Urothelium cell line (cell line): ENCODE data around the gene CFD.
"Not testable (repeated sequence)": the region's sequence is repeated elsewhere in the genome, so short reads cannot be mapped to it uniquely, and the experiment has no call there.

ENCODE experiments used
- DNase-seq: peaks from one replicate; pipeline ENCODE4 v3.0.0; 2011; ENCODE audit warnings: low spot score, mixed read lengths
- FAIRE-seq: peaks from 2 replicates; lab custom pipeline; 2011; peaks lifted over from hg19 to GRCh38; lab: Jason Lieb, UNC

CFD gene

DNA sequence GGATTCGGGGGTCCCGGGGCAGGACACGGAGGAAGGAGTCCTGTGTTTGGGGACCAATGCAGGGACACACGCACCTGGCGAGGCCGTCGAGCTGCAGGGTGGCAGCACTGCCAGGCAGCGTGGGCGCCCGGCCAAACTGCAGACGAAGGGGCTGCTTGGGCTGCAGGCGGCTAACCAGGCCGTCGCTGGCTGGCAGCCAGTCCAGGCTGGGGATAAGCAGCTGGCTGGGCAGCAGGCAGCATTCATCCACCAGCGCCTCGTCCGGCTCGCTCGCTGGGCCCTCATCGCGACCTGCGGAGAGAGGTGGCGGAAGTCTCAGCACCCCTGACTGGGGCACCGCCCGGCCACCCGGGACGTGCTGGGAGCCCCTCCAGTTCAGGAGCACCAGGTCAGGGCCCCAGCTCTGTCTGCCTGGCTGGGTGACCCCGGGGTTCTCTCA lies 11.5 kb downstream of the CFD start:
- FAIRE-seq: no peak
- no peak for DNase-seq

DNA sequence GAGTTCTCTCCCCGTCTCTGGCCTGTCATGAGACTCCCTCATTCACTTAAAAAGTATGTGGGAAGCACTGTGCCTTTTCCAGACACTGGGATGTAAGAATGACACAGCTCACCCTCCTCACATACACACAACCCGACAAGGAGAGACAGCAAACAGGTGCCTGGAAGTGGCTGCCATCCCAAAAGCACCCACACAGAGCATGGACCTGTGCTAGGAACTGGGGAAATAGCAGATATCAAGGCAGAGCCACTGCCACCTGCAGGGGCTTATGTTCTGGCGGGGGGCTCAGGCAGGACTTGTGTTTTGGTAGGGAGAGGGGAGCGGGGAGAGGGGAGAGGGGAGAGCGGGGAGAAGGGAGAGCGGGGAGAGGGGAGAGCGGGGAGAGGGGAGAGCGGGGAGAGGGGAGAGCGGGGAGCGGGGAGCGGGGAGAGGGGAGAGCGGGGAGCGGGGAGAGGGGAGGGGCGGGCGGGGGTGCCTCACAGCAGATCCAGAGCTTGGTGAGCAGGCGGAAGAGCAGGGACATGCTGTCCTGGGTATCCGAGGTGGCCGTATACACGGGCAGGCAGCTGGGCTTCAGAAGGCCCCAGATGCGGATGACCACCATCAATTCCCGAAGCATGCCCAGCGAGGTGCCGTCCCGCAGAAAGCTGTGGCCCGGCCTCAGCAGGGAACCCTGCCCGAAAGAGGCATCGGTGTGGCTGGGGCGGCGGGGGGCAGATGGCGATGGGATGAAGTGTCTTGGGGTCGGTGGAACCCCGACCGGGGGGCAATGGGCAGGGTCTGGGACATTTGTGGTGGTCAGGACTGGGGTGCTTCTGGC lies 12.2 kb downstream of the CFD start:
- DNase-seq (peak; percentile 62), FAIRE-seq (no peak)

DNA sequence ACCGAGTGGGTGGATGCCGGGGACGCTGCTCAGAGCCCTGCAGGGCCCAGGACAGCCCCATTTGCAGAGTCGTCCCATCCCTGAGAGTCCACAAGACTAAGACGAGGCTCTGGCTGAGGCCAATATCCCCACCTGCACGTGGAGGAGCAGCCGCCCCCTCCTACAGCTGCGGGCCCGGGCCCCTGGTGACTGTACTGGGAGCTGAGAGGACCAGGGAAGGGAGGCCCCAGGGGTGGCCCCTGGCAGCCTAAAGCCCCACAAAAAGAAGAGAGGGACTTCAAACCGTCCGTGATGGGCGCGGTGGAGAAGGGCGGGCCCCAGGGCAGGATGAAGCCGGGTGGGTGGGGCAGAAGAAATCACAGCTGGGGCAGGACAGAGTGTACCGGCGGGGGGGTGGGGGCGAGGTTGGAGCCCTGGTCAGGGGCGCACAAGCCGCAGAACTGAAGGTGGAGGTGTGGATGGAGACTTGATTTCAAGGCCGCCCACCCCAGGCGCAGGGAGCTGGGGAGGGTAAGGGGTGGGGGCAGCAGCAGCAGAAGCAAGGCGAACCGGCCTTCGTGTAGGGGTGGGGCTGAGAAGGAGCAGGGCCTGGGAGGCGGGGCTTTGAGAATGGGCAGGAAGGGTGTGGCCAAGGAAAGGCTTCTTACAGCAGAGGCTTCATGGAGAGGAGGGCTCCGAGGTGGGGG lies 12.9 kb downstream of the CFD start:
- DNase-seq (peak; percentile 59), FAIRE-seq (no peak)

DNA sequence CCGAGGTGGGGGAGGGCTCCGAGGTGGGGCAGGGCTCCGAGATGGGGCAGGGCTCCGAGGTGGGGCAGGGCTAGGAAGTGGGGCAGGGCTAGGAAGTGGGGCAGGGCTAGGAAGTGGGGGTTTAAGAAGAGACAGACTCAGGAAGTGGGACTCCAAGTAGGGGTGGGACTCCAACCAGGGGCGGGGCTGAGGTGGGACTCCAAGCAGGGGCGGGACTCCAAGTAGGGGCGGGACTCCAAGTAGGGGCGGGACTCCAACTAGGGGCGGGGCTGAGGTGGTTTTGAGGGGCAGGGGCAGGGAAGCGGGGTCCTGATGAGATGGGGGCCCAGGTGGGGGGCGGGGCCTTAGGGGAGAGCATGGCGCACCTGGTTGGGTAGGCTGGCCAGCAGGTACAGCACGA lies 13.6 kb downstream of the CFD start:
- no peak for FAIRE-seq
- DNase-seq: no peak

DNA sequence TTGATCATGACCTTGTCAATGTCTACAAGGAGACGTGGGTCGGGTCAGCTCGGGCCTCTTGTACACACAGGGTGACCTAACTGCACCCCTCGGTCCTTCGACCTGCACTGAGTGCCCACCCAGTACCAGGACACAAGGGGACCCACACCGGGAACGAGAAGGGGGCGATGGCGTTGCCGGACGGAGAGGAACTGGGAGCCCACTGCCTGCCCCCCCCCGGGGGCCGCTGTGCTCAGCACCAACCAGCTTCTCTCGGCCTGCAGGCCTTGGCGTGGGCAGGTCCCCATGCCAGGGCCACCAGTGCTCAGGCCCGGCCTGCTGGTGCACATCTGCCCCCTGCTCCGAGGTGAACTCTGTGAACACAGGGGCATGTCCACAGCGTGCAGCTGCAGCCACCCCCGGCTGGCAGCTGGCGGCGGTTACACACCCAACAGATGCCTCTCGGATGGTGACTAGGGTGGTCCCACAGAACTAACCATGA lies 14.1 kb downstream of the CFD start:
- no peak for DNase-seq
- no peak for FAIRE-seq

DNA sequence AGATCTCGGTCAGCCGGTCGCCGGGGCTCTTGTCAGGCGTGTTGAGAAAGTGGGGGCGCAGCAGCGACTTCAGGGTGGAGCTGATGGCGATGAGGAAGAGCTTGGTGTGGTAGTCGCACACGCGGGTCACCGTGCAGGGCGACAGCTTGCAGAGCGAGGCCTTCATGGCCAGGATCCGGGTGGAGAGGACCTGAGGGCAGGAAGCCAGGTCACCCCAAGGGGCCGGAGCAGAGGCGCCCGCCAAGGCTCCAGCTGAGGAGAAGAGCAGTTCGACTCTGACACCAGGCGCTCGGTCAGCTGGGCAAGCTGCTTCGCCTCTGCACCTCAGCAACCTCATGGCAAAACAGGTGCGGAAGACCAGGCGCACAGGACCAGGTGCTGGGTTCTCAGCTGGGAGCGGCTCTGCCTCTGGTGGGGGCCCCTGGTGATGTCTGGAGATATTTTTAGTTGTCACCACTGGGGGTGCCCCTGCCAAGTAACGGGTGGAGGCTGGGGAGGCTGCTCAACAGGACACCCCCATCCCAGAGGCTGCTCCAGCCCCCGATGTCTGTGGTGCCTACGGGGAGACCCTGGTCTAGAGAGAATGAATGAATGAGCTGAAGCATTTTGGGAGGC lies 15.9 kb downstream of the CFD start:
- DNase-seq (no peak), FAIRE-seq (no peak)

DNA sequence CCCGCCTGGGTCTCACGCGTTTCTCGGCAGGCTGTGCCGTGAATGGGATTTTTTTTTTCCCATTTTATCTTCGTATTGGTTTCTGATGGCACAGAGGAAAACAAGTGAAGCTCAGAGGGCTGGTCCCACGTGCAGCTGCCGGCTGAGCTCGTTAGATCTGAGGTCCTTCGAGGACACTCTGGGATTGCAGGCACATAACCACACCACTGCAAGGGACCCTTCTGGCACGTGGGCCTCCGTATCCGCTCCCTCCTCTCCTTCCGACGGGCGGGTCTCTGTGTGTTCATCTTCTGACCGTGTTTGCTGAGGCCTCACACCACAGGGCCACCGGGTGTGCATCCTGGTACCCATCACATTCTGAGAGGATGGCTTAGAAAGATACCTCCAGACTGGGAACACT lies 16.6 kb downstream of the CFD start:
- FAIRE-seq (no peak), DNase-seq (no peak)

DNA sequence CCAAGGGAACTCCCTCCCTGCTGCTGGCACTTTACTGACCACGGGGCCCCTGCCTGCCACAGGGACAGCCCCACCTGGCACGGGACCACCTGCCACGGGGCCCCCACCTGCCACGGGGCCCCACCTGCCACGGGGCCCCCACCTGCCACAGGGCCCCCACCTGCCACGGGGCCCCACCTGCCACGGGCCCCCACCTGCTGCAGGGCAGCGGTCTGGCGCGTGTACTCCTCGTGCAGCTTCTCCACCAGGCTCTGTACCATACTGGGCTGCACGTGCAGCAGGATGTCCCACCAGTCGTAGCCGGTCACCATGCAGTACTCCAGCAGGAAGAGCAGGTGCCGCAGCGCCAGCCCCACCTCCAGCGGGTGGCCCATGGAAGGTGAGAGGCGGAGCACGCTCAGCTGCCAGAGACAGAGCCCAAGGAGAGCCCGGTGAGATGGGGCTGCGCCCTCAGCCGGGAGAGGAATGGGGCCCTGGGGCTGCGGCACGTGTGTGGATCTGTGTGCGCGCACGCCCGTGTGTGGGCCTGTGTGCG lies 17.4 kb downstream of the CFD start:
- FAIRE-seq (no peak), DNase-seq (no peak)

DNA sequence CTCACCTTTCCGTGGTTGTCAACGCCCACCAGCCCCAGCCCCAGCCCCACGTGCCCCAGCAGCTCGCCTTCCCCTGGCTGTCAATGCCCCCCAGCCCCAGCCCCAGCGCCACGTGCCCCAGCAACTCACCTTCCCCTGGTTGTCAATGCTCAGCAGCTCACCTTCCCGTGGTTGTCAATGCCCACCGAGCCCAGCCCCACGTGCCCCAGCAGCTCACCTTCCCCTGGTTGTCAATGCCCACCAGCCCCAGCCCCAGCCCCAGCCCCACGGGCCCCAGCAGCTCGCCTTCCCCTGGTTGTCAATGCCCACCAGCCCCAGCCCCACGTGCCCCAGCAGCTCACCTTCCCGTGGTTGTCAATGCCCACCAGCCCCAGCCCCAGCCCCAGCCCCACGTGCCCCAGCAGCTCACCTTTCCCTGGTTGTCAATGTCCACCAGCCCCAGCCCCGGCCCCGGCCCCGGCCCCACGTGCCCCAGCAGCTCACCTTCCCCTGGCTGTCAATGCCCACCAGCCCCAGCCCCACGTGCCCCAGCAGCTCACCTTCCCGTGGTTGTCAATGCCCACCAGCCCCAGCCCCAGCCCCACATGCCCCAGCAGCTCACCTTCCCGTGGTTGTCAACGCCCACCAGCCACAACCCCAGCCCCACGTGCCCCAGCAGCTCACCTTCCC lies 18.7 kb downstream of the CFD start:
- not testable (repeated sequence) for DNase-seq
- peak; percentile 93 for FAIRE-seq

DNA sequence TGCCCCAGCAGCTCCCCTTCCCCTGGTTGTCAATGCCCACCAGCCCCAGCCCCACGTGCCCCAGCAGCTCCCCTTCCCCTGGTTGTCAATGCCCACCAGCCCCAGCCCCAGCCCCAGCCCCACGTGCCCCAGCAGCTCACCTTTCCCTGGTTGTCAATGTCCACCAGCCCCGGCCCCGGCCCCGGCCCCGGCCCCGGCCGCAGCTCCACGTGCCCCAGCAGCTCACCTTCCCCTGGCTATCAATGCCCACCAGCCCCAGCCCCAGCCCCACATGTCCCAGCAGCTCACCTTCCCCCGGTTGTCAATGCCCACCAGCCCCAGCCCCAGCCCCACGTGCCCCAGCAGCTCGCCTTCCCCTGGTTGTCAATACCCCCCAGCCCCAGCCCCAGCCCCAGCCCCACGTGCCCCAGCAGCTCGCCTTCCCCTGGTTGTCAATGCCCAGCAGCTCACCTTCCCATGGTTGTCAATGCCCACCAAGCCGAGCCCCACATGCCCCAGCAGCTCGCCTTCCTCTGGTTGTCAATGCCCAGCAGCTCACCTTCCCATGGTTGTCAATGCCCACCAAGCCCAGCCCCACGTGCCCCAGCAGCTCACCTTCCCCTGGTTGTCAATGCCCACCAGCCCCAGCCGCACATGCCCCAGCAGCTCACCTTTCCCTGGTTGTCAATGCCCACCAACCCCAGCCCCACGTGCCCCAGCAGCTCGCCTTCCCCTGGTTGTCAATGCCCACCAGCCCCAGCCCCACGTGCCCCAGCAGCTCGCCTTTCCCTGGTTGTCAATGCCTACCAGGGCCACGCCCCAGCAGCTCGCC lies 19.5 kb downstream of the CFD start:
- not testable (repeated sequence) for DNase-seq
- FAIRE-seq: peak; percentile 97

DNA sequence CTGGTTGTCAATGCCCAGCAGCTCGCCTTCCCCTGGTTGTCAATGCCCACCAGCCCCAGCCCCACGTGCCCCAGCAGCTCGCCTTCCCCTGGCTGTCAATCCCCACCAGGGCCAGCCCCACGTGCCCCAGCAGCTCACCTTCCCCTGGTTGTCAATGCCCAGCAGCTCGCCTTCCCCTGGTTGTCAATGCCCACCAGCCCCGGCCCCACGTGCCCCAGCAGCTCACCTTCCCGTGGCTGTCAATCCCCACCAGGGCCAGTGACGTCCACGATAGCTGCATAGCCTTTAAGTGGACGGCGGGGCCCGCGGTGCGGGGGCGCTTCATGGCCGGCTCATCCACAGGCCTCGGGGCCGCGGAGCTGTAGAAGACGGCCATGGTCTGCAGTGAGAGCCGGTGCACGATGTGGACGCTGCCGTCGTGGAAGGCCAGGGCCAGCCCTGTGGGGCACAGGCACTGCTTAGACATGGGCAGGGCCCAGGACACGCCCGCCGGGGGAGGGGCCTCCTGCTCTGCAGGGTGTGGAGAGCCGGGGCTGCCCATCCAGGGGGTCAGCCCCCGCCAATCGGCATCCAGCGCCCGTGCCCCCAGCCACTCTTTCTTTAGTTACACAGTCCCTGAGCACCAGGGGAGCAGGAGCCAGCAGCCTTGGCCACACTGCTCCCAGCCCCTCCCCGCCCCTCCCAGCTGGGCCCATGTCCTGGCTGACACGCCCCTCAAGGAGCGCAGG lies 20.4 kb downstream of the CFD start:
- FAIRE-seq (no peak), DNase-seq (no peak)

DNA sequence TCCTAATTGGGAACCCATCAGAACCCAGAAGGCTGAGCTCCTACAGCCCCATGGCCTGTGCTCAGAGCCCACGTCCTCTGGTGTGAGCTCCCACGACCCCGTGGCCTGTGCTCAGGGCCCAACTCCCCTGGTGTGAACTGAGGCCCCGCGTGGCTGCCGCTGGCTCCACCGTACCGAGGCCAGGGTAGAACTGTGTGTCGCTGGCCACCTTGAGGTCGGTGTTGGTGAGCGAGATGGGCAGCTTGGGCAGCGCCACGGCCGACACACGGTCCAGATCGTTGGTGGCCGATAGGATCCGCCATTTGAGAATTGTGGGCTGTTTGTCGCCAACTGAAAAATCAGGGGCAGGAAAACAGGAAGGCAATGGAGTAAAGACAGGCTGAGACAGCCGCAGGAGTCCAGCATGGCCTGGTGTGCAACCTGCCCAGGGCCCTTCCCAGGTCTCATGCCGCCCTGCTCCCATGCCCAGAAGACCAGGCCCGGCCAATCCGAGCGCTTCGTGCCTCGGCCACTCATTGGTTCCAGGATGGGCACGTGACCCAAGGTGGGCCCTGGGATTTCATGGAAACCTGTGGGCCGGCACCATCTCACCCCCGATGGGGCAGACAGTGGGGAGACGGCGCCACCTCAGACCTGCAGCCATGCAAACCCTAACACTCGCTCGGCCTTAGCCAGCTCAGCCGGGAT lies 22.1 kb downstream of the CFD start:
- FAIRE-seq (no peak), DNase-seq (no peak)

DNA sequence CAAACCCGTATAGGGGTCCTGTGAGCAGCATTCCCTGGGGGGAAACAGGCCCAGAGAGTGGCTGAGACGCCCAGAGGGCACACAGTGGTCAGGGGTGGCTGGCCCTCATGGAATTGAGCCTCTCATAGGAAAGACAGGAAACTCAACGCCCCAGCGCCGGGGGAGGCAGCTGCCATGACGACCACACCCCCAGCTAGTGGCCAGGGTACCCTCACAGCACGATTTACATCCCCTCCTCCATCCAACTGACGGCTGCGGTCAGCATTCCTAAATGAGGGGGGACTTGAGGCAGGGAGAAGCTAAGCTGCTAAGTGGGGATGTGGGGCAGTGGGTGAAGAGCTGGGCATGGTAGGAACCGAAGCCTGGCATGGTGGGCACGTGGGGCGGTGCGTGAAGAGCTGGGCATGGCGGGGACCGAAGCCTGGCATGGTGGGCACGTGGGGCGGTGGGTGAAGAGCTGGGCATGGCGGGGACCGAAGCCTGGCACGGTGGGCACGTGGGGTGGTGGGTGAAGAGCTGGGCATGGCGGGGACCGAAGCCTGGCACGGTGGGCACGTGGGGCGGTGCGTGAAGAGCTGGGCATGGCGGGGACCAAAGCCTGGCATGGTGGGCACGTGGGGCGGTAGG lies 23.5 kb downstream of the CFD start:
- FAIRE-seq (no peak), DNase-seq (no peak)

DNA sequence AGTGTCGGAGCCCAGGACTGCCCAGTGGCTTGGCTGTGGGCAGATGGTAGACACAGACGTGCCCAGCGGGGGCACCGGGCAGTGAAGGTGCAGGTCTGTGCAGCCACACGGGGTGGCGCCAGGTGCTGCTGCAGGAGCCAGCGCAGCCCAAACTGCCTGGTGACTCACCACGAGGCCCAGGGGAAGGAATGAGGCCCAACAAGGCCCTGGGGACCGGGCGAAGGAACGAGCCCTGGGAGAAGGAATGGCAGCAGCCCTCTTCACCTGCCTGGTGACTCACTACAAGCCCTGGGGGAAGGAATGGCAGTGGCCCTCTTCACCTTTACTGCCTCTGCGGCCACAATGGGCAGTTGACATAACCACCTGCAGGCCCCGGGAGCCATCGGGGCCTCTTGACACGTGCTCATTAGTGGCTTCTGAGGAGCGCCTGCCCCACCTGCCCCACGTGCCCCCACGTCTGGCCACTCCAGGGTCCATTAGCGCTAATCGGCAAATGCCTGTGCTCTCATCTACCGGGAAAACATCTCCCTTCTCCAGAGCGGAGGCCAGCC lies 24.3 kb downstream of the CFD start:
- DNase-seq (peak; percentile 79), FAIRE-seq (no peak)

DNA sequence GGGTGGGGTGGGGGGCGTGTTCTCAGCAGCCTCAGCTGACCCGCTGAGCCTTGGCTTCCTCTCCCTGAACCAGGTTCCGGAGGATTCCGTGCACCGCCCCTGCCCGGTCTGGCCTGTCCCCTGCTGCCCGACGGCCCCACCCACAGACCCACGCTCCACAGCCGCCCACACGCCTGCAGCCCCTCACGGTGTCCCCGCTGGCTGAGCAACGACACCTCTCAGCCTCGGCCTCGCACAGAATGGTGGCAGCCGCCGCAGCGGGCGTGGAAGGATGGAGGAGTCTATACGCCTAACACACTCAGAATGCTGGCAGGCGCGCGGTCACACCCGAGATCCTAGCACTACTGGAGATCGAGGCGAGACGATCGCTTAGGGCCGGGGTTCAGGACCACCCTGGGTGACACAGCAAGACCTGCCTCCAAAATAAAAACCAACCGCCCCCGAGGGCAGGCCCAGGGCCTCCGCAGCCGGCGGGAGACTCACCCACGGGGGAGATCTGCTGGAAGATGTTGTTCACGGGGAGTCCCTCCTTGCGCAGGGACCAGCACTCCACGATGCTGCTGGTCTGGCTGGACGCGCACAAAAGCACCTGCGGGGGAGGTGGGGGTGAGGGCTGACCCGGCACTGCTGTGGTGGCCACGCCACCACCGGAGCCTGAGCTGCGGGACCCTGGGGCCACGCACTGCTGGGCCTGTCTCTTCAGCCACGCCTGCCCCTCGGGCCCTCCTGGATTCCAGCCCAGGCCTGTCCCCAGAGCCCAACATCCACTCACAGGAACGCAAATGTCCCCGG lies 25.2 kb downstream of the CFD start:
- no peak for DNase-seq

DNA sequence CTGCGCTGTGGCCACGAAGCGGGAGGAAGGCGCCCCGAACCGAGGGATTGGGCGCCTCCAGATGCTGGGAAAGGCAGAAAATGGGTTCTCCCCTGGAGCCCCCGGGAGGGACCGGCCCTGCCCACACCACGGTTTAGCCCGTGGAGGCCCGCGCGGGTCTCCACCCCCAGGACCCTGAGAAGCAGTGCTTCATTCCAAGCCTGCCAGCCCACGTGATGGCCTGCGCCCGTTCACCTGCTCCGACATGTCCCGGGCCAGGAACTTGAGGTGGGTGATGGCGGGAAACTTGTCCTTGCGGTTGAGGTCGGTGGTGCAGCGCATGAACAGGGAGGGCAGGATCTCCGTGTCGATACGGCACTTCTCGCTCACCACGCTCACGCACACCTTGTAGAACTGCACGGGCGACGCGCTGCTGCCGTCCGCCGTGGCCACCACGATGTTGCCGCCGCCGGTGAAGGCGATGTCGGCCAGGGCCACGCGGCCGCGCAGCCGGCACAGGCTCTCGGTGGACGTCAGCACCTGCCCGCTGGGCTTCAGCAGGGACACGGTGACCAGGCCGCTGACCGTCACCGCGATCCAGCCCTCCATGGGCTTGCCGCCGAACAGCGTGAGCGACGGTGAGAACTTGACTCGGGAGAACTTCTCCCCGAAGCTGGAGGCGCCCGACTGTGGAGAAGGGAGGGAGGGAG lies 26.2 kb downstream of the CFD start:
- DNase-seq (no peak), FAIRE-seq (no peak)

More for the DNA sequence above, 25.2 kb downstream of the CFD start:
- no peak for FAIRE-seq

DNA sequence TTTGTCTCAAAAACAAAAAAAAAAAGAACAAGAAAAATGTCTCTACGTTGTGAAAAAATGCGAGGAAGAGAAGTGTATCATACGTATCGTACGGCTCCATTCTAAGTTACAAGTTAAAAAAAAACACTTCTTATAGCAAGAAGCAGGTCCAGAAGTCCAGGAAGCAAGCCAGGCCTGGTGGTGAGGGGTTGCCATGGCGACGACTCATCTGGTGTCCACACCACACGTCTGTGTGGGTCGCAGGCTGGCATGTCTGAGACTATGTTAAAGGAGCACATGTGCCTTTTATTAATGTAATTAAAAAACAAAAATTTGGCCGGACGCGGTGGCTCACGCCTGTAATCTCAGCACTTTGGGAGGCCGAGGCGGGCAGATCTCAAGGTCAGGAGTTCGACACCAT lies 27.6 kb downstream of the CFD start:
- DNase-seq: no peak
- FAIRE-seq: no peak
